Dermis microvascular lymphatic vessel endothelial cell (primary cell): ENCODE data around the gene SIGLEC15. TPM values are rescaled to one million over a fixed set of nuclear protein-coding genes. Genes with fewer than 3 reads are reported as not detected.

Experiments used
- DNase-seq, 2 donors: peaks; one replicate each; pipeline versions ENCODE4 v3.0.0 to v3.0.0-alpha.2; 2010; ENCODE audit warnings: low read depth in 2 of 2
- total RNA-seq: library from RNA; depleted of rRNA; stranded (reverse); fragments of >200 nt; gene quantifications from 2 replicates; pipeline ENCODE4 v1.2.1, GENCODE V29; 2014

Gene SIGLEC15
- total RNA-seq, 1 donor from 2014 or later = 0.13 TPM

DNA sequence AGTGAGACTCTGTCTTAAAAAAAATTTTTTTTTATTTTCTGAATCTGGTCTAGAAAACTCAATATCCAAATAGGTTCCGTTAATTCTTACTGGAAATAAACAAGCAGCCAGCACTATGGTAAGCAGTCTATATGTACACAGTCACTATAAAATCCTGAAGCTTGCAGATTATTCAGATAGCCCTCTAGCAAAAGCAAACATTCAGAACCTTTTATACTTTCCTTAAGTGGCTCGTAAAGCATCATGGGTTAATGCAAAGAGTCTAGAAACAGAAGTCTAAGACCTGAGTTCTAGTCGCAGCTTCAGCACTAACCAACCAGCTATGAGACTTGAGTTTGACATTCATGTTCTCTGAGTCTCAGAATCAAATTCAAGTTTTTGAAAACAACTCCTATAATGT lies 51.9 kb downstream of the SIGLEC15 start:
- no peak for DNase-seq

- peak; percentile 30 to 61 for DNase-seq
Observed at GRCh38 chr18:45879681-45880655, 54.5 kb downstream of the SIGLEC15 start.

DNA sequence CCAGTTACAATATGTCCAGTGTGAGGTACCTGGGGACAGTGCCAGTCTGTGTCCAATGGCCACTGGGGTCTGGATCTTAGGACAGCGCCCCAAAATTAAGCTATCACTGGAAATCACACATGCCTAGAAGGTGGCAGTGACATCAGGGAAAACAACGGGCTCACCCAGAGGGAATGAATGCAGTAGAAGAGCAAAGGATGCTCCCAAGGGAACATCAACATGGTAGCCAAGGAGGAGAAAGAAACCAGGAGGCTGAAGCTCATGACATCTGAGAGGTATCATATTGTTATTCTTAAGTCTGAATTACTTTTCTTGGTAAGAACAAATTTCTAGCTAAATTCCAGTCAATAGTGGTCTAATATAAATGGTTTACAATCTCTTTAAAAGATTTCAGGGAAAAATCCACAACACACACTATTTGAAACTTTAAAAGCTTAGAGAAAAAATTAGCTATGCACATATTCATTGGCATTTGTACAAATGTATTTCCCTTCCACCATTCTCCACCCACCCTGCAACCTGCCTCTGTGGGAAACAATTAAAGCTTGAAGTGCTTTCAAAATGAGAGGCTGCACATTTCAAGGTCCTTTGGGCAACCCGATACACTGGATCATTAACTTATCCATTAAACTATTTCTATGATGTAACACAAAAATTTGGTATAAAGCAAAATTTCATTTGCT lies 55.5 kb downstream of the SIGLEC15 start:
- no peak for DNase-seq

DNA sequence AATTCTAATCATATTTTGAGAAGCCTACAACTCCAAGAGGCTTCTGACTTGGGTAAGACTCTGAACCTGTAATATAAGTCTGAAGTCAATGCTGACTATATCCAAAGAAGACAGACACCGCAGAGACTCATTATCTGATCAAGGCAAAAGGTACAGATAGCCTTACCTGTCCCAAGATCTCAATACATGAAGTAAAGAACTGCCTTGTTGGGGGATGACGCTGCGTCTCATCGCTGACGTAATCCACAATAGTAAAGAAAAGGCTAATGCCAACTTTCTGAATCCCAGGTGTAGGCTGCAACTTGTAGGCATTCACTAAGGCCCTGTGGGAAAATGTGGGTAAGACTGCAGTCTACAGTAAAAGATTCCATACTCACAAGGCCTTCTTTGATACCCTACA lies 62.1 kb downstream of the SIGLEC15 start:
- DNase-seq = no peak

GRCh38 chr18:45889419-45890064 lies 64.1 kb downstream of the SIGLEC15 start:
- no peak for DNase-seq

DNA sequence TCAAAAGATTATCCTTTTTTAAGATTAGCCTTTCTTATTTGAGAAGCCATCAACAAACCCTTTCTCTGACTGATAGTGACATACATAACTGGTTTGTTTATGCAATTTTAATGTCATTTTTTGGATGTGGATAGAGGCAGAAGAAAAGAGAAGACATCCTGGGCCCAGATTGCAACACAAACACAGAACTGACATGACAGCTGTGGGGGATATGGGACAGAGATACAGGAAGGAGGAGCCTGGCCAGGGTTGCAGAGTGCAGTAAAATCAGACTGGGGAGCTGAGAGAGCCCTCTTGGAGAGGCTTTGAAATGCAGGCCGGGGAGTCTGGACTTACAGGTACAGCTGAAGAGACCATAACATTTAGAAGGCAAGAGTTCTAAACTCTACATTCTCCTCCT lies 65.1 kb downstream of the SIGLEC15 start:
- no peak for DNase-seq

DNA sequence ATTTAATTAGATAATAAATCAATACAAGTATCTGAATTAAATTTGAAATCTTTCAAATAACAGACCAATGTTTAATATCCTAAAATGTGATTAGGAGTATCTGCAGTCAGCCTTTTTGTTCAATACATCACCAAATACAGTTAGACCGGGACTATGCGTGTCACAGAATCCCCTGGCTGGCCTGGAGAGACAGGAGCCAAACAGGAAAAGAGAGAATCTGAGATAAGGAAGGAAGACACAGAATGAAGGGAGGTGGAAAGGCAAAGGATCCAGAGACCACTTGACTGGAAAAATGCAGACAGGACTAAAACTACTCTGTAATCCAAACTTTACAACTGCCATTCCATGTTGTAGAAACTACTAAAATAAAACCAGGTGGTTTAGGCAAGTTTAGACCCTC lies 66.3 kb downstream of the SIGLEC15 start:
- peak; percentile 54 to 58 for DNase-seq

Other genes starting within 250 kb of the SIGLEC15 start
- gene SLC14A2, start 210.2 kb upstream of the SIGLEC15 start, total RNA-seq = not detected in 2 replicates
- gene SLC14A1, start 101.5 kb upstream of the SIGLEC15 start, total RNA-seq = not detected in 2 replicates
- 9.2 and 14.8 TPM in 2 replicates for gene EPG5, start 141.7 kb downstream of the SIGLEC15 start, total RNA-seq
- 0.63 and 0.64 TPM in 2 replicates for gene PSTPIP2, start 246.6 kb downstream of the SIGLEC15 start, total RNA-seq